HG03342 (cell line): Measurements from ENCODE around the gene CARD14.
"Not testable (repeated sequence)": the region's sequence is repeated elsewhere in the genome, so short reads cannot be mapped to it uniquely, and the experiment has no call there.

ENCODE experiments used
- ATAC-seq: cut with Tn5 transposase; IDR thresholded peaks from one replicate; pipeline ENCODE4 v1.9.1; 2021; ENCODE audit warnings: mild to moderate bottlenecking, moderate library complexity; ENCODE audit not compliant: unreplicated experiment

CARD14 gene

DNA sequence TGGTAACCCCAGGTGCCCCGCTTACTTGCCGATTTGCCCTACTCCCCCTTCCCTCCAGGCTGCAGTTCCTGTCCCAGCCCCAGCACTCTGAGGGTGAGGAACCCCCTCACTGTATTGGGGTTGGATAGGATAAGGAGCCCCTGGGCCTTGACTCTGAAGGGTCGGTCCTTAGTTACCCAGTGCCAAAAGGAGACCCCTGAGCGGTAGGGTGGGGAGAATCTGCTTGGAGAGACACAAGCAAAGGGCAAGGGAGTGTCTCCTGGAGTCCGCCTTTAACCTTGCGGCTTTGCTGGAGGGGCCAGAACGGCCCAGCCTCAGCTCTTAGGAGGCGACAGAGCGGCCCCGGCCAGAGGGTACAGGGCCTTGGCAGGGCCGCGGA is 13.0 kb downstream of the CARD14 start:
- ATAC-seq = no peak

DNA sequence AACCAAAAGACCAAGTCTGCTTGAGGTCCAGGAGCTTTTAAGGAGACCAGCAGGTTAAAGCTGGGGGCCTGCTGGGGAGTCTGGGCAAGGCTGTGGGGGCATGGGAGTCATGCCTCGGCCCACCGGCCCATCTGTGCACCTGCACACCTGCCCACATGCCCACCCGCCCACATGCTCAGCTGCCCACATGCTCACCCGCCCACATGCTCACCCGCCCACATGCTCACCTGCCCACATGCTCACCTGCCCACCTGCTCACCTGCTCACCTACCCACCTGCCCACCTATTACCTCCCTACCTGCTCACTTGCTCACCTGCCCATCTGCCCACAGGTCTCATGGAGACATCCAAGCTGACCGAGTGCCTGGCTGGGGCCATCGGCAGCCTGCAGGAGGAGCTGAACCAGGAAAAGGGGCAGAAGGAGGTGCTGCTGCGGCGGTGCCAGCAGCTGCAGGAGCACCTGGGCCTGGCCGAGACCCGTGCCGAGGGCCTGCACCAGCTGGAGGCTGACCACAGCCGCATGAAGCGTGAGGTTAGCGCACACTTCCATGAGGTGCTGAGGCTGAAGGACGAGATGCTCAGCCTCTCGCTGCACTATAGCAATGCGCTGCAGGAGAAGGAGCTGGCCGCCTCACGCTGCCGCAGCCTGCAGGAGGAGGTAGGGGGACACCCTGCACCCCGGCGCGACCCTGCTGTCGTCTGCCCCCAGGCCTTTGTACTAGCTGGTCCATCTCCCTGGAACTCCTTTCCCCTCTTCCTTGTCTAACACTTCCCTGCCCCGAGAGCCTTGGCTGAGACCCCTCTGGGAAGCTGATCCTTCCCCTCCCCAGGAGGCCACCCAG is 14.0 kb downstream of the CARD14 start:
- no peak for ATAC-seq

DNA sequence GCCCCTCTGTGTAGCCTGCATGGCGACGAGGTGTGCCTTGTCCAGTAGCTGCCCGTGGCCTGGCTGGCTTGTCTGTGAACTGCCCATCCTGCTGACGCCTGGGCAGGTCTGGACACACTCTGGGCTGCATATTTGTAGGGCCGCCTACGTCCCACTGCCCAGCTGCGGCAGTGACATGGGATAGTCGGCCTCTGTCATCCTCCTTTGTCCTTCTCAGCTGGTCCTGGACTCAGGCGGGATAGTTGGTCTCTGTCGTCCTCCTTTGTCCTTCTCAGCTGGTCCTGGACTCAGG is 14.5 kb downstream of the CARD14 start:
- ATAC-seq = no peak

DNA sequence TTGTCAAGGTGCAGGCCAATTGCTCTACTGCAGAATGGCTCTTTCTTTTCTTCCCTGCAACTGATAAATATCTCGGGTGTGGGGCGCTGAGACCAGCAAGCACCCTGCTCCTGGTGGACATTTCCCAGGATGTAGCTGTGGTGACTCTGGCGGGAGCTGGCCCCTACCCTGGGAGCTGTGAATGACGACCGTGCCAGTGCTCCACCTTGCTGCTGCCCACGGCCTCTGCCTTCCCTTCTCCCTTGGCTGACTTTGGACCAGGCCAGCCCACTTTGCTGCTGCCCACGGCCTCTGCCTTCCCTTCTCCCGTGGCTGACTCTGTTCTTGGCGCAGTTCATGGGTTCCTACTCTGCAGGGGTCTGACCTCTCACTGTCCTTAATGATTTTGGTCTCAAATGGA is 16.1 kb downstream of the CARD14 start:
- ATAC-seq = no peak

DNA sequence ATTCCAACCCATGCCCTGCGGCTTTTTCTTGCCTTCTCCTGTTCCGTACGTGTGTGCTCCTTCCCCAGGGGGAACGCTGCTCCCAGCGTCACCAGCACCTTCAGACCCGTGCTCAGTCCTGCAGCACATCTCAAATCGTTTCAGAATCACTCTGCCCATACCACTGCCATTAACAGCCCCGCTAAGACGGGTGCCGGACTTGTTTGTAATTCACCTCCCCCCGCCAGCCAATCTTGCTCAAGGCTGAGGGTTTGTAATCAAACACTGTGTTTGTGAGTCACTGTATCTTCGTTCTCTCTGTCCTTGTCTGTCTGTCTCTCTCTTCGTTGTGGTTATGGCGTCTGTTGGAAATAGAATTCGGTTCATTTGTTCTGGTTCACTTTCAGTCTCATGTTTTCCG is 17.3 kb downstream of the CARD14 start:
- ATAC-seq = no peak

DNA sequence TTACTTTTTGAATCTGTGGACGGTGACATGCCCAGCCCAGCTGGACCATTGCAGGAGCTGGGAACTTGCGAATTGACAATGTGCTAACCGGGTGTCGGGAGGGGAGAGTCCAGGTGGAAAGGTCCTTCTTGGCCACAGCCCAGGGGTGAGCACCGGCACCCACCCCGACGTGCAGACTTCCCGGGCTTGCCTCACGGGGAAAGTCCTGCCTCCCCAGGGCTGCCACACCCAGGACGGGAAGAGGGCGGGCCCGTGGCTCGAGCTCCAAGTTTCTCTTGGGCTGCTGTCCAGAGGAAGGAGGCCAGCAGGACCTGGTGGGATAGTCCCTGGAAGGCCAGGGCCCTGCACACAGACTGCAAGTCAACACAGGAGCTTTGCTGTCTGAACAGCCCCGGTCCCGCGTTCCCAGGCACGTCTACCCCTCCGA is 17.7 kb downstream of the CARD14 start:
- no peak for ATAC-seq

DNA sequence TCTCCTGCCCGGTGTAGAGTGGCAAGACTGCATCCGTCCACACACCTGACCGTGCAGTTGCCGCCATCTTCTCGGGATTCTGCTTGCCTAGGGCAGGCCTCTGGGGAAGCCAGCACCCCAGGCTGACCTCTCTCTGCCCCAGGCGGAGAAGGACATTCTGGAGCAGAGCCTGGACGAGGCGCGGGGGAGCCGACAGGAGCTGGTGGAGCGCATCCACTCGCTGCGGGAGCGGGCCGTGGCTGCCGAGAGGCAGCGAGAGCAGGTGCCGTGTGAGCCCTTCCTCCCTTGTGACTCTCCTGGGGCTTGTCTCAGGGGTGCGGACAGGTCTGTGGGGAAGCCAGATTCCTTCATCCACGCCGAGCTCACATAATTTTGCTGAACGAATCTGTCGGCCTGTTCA is 19.8 kb downstream of the CARD14 start:
- ATAC-seq = no peak

DNA sequence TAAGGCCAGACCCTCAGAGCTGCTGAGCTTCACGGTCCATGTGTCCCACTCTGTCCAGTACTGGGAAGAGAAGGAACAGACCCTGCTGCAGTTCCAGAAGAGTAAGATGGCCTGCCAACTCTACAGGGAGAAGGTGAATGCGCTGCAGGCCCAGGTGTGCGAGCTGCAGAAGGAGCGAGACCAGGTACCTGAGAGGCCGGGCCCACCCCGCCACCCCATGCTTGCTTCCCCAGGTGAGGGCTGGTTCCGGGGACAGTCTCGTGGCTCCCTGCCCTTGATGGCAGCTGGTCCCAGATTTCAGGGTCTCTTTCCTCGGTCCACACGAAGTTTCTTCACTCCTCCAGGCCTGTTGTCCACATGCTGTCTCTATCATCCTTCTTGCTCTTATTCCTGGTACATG is 20.9 kb downstream of the CARD14 start:
- no peak for ATAC-seq

DNA sequence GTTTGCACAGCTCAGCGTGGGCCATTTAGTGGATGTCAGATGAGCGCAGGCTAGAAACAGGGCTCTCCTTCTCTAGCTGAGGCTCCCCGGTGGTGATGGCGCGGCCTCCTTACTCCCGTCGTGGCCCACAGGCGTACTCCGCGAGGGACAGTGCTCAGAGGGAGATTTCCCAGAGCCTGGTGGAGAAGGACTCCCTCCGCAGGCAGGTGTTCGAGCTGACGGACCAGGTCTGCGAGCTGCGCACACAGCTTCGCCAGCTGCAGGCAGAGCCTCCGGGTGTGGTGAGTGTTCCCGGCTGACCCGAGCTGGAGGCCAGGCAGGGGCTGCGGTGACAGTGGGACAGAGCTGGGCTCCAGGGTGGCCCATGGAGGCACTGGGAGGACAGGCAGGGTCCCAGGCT is 21.4 kb downstream of the CARD14 start:
- no peak for ATAC-seq

DNA sequence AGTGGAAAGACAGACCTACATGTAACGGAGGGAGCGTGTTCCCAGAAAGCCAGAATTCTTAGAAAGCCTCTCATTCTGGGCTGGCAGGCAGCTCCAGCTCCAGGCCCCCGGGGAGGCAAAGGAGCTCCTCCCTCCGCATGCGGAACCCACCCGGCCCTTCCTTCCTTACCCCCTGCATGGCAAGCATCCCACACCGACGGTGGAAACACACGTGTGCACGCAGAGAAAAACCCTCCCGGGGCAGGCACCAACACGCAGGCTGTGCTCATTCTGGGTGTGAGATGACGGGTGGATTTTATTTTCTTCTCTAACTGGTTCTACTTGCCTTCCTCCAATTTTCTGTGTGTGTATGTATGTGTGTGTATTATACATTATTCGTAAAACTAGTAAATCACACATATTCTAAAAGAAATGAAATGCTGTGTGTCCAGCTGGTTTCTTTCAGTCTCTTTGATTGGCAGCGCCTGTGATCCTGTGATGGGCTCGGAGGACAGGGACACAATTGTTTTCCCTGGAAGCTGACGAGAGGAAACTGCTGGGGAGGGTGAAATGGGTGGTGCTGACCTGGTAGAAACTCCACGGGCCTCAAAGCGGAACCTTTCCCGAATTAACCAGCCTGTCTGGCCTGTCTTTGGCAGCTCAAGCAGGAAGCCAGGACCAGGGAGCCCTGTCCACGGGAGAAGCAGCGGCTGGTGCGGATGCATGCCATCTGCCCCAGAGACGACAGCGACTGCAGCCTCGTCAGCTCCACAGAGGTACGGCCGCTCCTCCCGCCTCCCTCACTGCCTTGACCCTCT is 22.2 kb downstream of the CARD14 start:
- no peak for ATAC-seq

DNA sequence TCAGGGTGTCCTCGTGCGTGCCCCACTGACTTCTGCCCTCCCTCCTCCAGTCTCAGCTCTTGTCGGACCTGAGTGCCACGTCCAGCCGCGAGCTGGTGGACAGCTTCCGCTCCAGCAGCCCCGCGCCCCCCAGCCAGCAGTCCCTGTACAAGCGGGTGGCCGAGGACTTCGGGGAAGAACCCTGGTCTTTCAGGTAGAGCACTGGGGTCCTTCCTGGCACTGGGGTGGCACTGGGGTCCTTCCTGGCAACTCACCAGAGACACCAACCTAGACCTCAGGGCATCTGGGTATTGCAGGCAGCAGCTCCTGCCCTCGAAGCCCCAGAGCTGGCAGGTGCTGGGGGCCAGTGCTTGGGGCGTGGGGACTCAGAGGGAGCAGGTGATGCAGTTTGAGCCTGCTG is 25.3 kb downstream of the CARD14 start:
- no peak for ATAC-seq

DNA sequence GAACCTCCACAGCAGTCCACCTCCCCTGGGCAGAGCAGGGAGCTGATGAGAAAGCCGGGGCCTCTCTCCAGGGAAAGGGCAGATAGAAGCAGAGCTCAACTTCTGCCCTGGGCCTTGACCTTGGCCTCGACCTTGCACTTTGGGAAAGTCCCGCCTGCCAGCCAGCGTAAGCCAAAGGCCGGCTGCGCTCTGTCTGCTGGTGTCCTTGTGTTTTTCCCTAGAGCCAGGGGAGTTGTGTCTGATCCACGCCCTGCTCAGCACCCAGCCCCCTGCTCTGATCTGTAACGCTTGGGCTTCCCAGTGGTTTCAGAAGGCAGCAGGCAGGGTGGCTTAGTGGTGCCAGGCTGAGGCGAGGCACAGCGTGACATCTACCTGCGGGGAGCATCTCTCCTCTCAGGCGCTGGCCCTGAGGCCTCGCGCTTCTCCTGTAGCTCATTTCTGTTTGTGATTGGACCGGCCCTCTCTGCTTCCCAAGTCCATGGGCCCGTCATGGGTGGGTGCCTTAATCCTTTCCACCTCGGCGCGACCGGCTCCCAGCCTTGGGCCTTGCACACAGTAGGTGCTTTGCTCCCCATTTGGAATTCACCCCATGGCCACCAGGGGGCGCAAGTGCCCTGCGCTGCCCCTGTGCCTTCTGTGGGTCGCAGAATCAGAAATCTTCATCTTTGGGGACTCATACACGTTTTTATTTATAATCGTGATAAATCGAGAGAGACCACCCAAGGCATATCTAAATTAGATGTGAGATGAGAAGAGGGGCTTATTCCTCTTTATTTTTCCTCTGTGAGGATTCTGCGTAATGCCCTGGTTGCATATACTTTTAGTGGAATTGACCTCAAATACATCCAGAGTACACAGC is 26.1 kb downstream of the CARD14 start:
- no peak for ATAC-seq

DNA sequence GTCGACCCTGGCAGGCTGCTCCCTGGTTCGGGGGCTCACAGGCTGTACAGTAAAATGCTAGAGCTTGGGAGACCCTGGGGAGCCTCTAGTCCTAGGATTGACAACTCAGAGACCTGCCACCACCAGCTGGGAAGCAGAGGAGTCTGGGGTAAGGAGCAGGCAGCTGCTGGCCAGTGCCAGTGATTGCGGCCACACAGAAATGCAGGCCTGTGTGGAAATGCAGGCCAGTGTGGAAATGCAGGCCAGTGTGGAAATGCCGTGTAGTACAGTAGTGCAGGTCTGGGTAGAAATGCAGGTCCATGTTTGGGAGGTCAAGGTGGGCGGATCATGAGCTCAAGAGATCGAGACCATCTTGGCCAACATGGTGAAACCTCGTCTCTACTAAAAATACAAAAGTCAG is 26.8 kb downstream of the CARD14 start:
- no peak for ATAC-seq

DNA sequence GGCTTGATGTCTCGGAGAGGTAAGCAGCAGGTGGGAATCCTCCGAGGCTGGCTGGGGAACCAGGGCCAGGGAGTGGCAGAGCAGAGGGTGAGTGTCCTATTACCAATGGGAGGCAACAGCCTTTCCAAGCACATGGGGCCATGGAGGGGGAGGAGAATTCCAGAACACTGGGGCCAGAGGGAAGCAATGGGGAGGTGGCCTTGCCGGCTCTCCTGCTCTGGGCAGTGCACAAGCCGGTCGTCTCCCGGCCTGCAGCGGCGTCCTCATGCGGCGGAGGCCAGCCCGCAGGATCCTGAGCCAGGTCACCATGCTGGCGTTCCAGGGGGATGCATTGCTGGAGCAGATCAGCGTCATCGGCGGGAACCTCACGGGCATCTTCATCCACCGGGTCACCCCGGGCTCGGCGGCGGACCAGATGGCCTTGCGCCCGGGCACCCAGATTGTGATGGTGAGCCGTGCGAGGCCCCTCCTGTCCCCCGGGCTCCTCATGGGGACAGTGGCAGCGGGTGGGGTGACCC is 28.4 kb downstream of the CARD14 start:
- ATAC-seq = no peak

DNA sequence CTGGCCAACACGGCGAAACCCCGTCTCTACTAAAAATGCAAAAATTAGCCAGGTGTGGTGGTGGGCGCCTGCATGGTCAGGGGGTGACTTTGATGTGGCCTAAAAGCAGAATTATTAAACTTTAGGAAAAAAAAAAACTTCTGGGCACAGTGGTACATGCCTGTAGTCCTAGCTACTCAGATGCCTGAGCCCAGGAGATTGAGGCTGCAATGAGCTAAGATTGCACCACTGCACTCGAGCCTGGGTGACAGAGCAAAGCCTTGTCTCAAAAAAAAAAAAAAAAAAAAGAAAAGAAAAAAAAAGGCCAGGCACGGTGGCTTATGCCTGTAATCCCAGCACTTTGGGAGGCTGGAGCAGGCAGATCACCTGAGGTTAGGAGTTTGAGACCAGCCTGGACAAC is 29.5 kb downstream of the CARD14 start:
- ATAC-seq = not testable (repeated sequence)

DNA sequence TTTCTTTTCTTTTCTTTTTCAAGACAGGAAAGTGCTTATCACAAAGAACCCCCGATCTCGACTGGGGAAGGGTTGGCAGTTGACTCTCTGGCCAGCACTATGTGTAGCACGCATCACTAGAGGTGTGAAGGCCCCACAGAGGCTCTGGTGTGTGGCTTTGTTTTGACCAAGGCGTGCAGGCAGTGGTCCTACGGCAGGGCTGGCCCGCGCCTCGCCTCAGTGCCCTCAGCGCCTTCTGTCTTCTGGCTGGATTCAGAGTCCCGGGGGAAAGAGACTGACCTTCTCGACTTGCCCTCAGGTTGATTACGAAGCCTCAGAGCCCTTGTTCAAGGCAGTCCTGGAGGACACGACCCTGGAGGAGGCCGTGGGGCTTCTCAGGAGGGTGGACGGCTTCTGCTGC is 31.6 kb downstream of the CARD14 start:
- ATAC-seq = no peak

DNA sequence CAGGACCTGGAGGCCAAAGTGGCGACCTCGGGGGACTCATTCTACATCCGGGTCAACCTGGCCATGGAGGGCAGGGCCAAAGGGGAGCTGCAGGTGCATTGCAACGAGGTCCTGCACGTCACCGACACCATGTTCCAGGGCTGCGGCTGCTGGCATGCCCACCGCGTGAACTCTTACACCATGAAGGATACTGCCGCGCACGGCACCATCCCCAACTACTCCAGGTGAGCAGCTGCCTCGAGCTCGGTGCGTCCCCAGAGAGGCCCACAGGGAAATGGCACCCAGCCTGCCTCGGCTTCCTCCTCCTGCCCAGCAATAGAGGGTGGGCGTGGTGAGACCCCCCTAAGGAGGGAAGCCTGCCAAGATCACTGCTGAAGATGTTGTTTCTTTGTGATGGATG is 32.4 kb downstream of the CARD14 start:
- ATAC-seq = no peak

DNA sequence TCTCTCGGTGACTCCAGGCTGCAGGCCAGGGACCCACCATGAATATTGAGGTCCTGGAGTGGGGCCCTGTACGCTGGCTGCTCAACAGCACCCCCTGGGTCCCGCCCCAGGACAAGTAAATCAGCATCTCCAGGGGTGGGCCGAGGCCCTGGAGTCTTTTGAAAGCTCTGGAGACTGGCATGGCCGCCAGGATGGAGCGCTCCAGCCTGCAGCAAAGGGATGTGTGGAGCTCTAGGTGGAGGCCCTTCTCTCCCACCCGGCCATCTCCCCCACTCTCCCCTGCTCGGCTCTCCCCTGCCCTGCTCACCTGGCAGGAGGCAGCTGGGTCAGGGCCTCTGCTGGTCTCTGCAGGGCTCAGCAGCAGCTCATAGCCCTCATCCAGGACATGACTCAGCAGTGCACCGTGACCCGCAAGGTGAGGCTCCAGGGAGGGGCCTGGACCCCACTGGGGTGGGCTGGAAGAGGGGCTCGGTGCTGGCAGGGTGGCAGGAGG is 33.7 kb downstream of the CARD14 start:
- ATAC-seq = no peak

DNA sequence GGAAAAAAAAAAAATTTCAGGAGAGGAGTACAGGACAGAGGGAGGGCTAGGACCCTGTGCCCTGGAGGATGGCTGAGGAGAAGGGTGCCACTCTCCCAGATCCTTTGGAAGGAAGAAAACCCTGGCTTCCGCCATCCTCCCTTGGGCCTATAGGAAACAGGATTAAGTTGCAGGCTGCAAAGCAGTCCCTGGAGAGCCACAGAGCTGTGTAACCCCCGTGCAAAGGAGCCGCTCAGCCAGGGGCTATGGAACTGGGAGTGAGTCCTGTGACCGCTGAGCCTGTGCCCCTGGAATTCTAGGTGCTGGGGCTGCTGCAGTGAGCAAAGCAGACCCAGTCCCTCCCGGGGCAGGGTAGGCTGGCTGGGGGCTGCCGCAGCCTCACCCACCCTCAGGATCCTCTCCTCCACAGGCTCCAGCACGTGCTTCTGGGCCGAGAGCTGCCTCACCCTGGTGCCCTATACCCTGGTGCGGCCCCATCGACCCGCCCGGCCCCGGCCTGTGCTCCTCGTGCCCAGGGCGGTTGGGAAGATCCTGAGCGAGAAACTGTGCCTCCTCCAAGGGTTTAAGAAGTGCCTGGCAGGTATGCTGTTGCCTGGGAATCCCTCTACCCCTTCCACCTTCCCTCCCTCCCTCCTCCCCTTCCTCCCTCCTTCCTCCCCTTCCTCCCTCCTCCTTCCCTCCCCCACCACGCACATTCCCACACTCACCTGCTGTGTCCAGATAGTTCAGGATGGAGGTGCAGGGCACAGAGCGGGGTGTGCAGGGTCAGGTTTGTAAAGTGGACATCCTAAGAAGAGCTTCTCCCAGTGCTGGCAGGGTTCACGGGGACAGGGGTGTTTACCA is 35.0 kb downstream of the CARD14 start:
- no peak for ATAC-seq

DNA sequence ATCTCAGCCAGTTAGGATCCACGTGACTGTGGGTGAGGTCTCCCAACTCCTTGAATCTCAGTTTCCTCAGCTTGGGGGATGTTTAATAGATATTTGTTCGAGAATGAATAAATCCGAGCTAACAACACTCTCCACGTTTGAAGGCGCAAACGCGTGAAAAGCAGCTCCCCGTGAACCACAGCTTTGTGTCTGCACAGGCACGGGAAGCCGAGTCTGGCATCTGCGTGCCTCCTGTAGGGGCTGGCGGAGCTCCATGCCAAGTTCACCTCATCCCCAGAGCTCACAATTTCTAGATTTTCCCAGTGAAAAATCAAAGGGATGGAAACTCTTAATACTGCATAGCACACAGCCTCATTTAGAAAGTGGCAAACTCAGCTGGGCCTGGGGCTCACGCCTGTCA is 36.0 kb downstream of the CARD14 start:
- ATAC-seq = no peak
